GM23248 (cell line): Measurements from ENCODE around the gene BCL6. TPM values are rescaled to one million over a fixed set of nuclear protein-coding genes. Genes with fewer than 3 reads are reported as not detected.

Experiments
- DNase-seq: peaks from one replicate; pipeline ENCODE4 v3.0.0-alpha.2; 2015
- H2AFZ ChIP-seq: fragments of 200-600 bp; sonication (generic); 2 replicates; pipeline ENCODE4 v1.6.1; 2016; ENCODE audit warnings: antibody characterized with exemption
- H3F3A ChIP-seq: fragments of 200-600 bp; sonication (generic); 2 replicates; pipeline ENCODE4 v1.6.1; 2016; ENCODE audit warnings: mild to moderate bottlenecking, antibody characterized with exemption, mixed run types; ENCODE audit not compliant: insufficient read depth
- H3K27ac ChIP-seq: fragments of 200-600 bp; sonication (generic); 2 replicates; pipeline ENCODE4 v1.5.1; 2016; ENCODE audit warnings: mild to moderate bottlenecking
- H3K27me3 ChIP-seq: fragments of 200-600 bp; sonication (generic); replicated peaks from 2 replicates; pipeline ENCODE4 v1.6.1; 2016; ENCODE audit warnings: mild to moderate bottlenecking; ENCODE audit not compliant: insufficient read depth
- H3K36me3 ChIP-seq: fragments of 200-600 bp; sonication (generic); 2 replicates; pipeline ENCODE4 v1.6.1; 2016; ENCODE audit warnings: low read depth, mild to moderate bottlenecking
- H3K4me1 ChIP-seq: fragments of 200-600 bp; sonication (generic); 2 replicates; pipeline ENCODE4 v1.6.1; 2016; ENCODE audit warnings: mild to moderate bottlenecking; ENCODE audit not compliant: insufficient read depth
- H3K4me2 ChIP-seq: fragments of 200-600 bp; sonication (generic); one replicate; pipeline ENCODE4 v1.6.1; 2016; ENCODE audit warnings: mild to moderate bottlenecking; ENCODE audit not compliant: unreplicated experiment
- H3K4me3 ChIP-seq: fragments of 200-600 bp; sonication (generic); 2 replicates; pipeline ENCODE4 v1.5.1; 2016; ENCODE audit warnings: mild to moderate bottlenecking
- H3K79me2 ChIP-seq: fragments of 200-600 bp; sonication (generic); 2 replicates; pipeline ENCODE4 v1.6.1; 2016; ENCODE audit warnings: mild to moderate bottlenecking; ENCODE audit not compliant: insufficient read depth
- H3K9ac ChIP-seq: fragments of 200-600 bp; sonication (generic); 2 replicates; pipeline ENCODE4 v1.6.1; 2016; ENCODE audit warnings: mild to moderate bottlenecking
- H3K9me2 ChIP-seq: fragments of 200-600 bp; sonication (generic); 2 replicates; pipeline ENCODE4 v1.6.1; 2016; ENCODE audit warnings: mixed run types, mild to moderate bottlenecking, moderate library complexity; ENCODE audit not compliant: insufficient read depth
- H3K9me3 ChIP-seq: fragments of 200-600 bp; sonication (generic); one replicate; pipeline ENCODE4 v1.6.1; 2017; ENCODE audit warnings: low read depth
- H4K20me1 ChIP-seq: fragments of 200-600 bp; sonication (generic); 2 replicates; pipeline ENCODE4 v1.6.0; 2016; ENCODE audit not compliant: insufficient read depth
- EZH2 ChIP-seq: fragments of 200-600 bp; sonication (generic); IDR thresholded peaks from 2 replicates; pipeline ENCODE4 v1.6.1; 2018; ENCODE audit warnings: antibody characterized with exemption, mild to moderate bottlenecking; ENCODE audit not compliant: insufficient read depth, poor library complexity, severe bottlenecking
- EZH2phosphoT487 ChIP-seq: fragments of 200-600 bp; sonication (generic); IDR thresholded peaks from 2 replicates; pipeline ENCODE4 v1.6.1; 2018; ENCODE audit warnings: antibody characterized with exemption, moderate library complexity, mild to moderate bottlenecking, low read depth; ENCODE audit not compliant: insufficient read depth
- WGBS, 2 experiments: methylation state at CpG; one replicate each; pipeline ENCODE4 v1.1.6; 2015 to 2017; ENCODE audit warnings: low lambda C conversion rate in 2 of 2, low coverage in 1 of 2; ENCODE audit errors: missing lambda C conversion rate in 2 of 2; 5-methylcytosine and 5-hydroxymethylcytosine counted together
- in situ Hi-C: fragments of 300-500 bp; cut with MboI; formaldehyde crosslinking; loops from 2 replicates; pipeline ENCODE4 v1.15.0; 2020
- polyA plus RNA-seq: library from polyadenylated mRNA; unstranded; fragments of >200 nt; fragmentation: Nextera tagmentation; extraction: Ambion mirVana; gene quantifications from 2 replicates; pipeline ENCODE4 v1.2.1, GENCODE V29; 2016
- total RNA-seq: library from RNA; depleted of rRNA; stranded (reverse); fragments of >200 nt; shearing (Covaris generic); gene quantifications from 2 replicates; pipeline ENCODE4 v1.2.3, GENCODE V29; 2014

BCL6 gene
- total and polyA plus RNA-seq, 2 experiments from 2014 or later = 8.7 to 32.3 TPM

DNA sequence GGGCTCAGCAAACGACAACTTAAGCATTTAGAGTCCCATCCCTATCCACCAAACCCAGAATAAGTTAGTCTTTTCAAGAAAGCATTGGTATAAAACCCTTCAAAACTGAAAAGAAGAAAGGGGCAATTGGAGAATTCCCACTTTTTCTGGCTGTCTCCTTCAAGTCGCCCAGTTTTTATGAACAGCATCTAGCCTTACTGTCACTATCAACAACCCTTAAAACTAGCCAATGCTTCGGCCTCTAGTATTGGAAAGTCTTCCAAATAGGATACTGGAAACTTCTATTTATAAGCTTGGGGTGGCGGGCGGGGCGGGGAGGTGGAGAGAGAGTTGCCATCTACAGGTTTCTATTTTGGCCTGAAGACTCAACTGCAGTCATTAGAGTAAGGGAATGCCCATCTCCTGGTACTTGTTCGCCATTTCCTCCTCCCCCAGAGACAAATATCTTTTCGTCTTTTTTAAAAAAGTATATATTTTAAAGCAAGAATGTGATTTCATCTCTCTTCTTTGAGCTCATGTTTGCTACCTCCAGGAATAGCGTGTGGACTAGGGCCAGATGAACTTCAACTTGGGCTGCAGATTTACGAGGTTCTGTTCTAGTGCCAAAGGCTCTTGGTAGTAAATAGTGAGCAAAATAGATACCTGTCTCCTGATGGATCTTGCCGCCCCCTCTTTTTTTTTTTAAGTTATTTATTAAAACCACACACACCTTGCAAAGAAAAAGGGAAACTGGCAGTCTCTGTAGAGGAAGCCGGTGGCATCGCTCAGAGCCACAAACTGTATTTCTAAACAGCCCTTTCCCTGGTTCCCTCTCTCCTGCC, 2.7 kb downstream of the BCL6 start:
- peak overlapping the region; percentile 94 for H3K9ac ChIP-seq
- H3K4me1 ChIP-seq = peaks cover 30% of the 10 kb centered on the region
- DNase-seq = peak; percentile 53
- no peak overlapping the region for H2AFZ ChIP-seq
- no peaks in the 10 kb centered on the region for H3K9me3 ChIP-seq
- peaks cover 74% of the 10 kb centered on the region for H3K79me2 ChIP-seq
- H3K4me3 ChIP-seq = peak overlapping the region; percentile 96
- peak overlapping the region; percentile 82 for H3K4me2 ChIP-seq
- no peaks in the 10 kb centered on the region for H3K36me3 ChIP-seq
- 38 to 42% methylated on average over 13 of the region's 13 CpGs for WGBS, 2 experiments
- TF ChIP-seq EZH2phosphoT487 (no peak), EZH2 (no peak)
- no peaks in the 10 kb centered on the region for H4K20me1 ChIP-seq
- H3K27ac ChIP-seq = peak overlapping the region; percentile 97
- in situ Hi-C loops = loop anchor here (5.0 to 25.0 kb wide), 5 partner anchors 422 to 1210 kb away; no protein-coding TSS in a partner anchor
- H3F3A ChIP-seq = peaks cover 41% of the 10 kb centered on the region
- no peaks in the 10 kb centered on the region for H3K9me2 ChIP-seq
- no peaks in the 10 kb centered on the region for H3K27me3 ChIP-seq

DNA sequence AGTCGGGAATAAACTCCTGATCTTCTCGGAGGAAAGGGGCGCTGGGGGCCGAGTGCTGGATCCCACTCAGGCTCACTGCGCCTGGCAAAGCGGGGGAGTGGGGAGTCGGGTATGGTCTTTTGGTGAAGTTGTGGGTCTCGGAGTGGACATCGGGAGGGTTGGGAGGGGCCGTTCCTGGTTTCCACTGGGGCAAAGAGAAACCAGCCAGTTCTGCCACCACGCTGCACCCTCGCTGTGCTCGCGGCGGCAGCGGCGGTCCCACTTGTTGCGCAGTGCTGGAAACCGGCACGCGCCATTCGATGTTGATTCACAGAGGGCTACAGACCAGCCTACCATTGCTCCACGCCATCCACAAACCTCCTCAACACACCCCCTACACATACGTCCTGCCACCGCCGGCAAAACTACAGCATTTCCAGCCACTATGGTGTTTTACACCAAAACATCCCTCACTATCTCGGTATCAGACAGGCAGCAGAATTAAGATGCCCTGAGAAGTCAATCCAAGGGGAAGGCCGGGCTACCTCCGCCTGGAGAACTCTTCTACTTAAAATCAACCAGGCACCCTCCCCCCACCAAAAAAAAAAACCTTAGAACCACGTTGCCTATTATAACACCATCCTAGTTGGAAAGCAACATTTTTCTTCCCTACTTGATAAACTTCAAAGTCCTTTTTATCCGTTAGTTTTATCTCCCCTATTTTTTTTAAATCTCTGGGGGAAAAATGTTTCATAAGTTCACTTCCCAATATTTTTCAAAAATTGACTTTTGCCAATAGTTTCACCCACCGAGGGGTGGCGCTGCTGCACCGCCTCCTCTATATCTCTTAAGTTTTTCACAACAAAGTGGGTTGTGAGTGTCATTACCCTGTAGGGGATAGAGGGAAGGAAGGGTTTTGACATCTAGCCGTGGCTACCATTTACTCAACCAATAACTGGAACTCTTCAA, 3.6 kb downstream of the BCL6 start:
- H3K4me1 ChIP-seq = peaks cover 31% of the 10 kb centered on the region
- in situ Hi-C loops = loop anchor here (5.0 to 25.0 kb wide), 5 partner anchors 423 to 1211 kb away; no protein-coding TSS in a partner anchor
- peak overlapping the region; percentile 94 for H3K9ac ChIP-seq
- H3K36me3 ChIP-seq = no peaks in the 10 kb centered on the region
- H3K27me3 ChIP-seq = no peaks in the 10 kb centered on the region
- H3K4me2 ChIP-seq = peak overlapping the region; percentile 82
- no peaks in the 10 kb centered on the region for H3K9me2 ChIP-seq
- TF ChIP-seq EZH2 = no peak
- no peak for TF ChIP-seq EZH2phosphoT487
- H3K79me2 ChIP-seq = peaks cover 83% of the 10 kb centered on the region
- H4K20me1 ChIP-seq = no peaks in the 10 kb centered on the region
- no peaks in the 10 kb centered on the region for H3K9me3 ChIP-seq
- peaks cover 34% of the 10 kb centered on the region for H3F3A ChIP-seq
- WGBS, 2 experiments = 3% methylated on average over 32 to 35 of the region's 35 CpGs
- peak overlapping the region; percentile 96 for H3K4me3 ChIP-seq
- no peak overlapping the region for H2AFZ ChIP-seq
- H3K27ac ChIP-seq = peak overlapping the region; percentile 97
- peak; percentile 91 for DNase-seq

DNA sequence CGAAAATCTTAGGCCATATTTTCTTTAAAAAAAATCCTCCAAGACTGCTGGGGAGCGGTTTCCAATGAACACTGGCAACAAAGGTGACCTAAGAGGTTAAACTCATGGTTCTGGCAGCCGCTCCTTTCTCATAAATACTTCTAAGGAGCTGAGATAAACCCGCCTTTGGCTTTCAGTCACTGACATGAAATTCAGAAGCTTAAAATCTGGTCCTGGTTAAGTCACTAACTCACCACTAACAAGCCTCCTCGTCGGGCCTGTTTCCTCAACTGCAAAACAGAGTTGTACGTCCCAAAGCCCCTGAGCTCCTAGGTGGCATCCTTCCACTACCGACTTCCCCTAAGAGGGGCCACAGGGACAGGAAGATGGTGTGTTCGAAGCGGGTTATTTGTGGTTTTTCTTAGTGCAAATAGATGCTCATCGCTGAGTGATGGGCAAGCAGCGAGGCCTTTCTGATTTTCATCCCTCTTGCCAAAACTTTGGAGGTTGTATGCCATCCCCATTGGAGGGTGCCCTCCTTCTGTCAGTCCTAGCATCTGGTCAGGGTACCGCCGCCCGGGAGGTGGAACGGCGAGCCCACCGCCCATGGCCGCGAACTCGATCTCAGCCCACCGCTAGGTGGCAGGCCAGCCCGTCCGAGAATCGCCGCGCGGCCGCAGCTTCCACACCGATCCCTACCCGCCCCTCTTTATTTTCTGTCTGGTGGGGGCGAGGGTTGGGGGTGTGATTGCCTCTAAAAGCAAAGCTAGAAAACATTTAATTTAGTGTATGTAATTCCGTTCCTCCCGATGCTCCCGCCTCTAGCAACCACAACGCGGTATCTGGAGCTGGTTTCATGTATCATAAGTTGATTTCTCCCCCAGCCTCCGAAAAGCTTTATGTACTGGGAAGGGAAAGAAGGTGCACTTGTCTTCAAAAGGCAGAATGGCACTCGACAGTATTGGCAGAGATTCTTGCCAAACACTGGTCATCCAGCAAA, 4.6 kb downstream of the BCL6 start:
- peak; percentile 90 for DNase-seq
- H3K27ac ChIP-seq = peak overlapping the region; percentile 97
- peak overlapping the region; percentile 15 for H2AFZ ChIP-seq
- in situ Hi-C loops = loop anchor here (5.0 to 25.0 kb wide), 5 partner anchors 424 to 1212 kb away; no protein-coding TSS in a partner anchor
- peak overlapping the region; percentile 96 for H3K4me3 ChIP-seq
- peaks cover 87% of the 10 kb centered on the region for H3K79me2 ChIP-seq
- peak overlapping the region; percentile 82 for H3K4me2 ChIP-seq
- H3K4me1 ChIP-seq = peaks cover 40% of the 10 kb centered on the region
- H3K36me3 ChIP-seq = no peaks in the 10 kb centered on the region
- no peak for TF ChIP-seq EZH2
- H3K9ac ChIP-seq = peak overlapping the region; percentile 94
- 1 to 2% methylated on average over 39 of the region's 39 CpGs for WGBS, 2 experiments
- H3K9me3 ChIP-seq = no peaks in the 10 kb centered on the region
- H3K9me2 ChIP-seq = no peaks in the 10 kb centered on the region
- H3K27me3 ChIP-seq = no peaks in the 10 kb centered on the region
- peaks cover 5% of the 10 kb centered on the region; the same call in 1 of the 2 replicates for H4K20me1 ChIP-seq
- peaks cover 34% of the 10 kb centered on the region for H3F3A ChIP-seq
